SK-N-SH treated with all-trans-retinoic acid at 6 μM for 48 hours (cell line): Measurements from ENCODE around the gene LPIN1.

Experiments
- ATAC-seq: fragments of 200-7000 bp; cut with Tn5 transposase; 3 replicates; pipeline ENCODE4 v1.9.1; 2020; ENCODE audit warnings: mild to moderate bottlenecking, moderate library complexity
- BACH2 ChIP-seq: fragments of 250-450 bp; sonication (Bioruptor Pico); IDR thresholded peaks from 2 replicates; pipeline ENCODE4 v1.9.0; 2021; ENCODE audit warnings: mild to moderate bottlenecking, borderline replicate concordance
- CSDC2 ChIP-seq: fragments of 250-450 bp; sonication (Bioruptor Pico); IDR thresholded peaks from 2 replicates; pipeline ENCODE4 v1.5.0; 2020; ENCODE audit warnings: mild to moderate bottlenecking, moderate library complexity
- ESRRG ChIP-seq: fragments of 250-450 bp; sonication (Bioruptor Pico); IDR thresholded peaks from 2 replicates; pipeline ENCODE4 v1.6.1; 2021; ENCODE audit warnings: mild to moderate bottlenecking
- ISL1 ChIP-seq: fragments of 250-450 bp; sonication (Bioruptor Pico); IDR thresholded peaks from 2 replicates; pipeline ENCODE4 v2.1.2; 2022; ENCODE audit warnings: mild to moderate bottlenecking, moderate library complexity
- PPARA ChIP-seq: fragments of 250-450 bp; sonication (Bioruptor Pico); IDR thresholded peaks from 2 replicates; pipeline ENCODE4 v1.5.0; 2020; ENCODE audit warnings: mild to moderate bottlenecking, borderline replicate concordance
- RARB ChIP-seq: fragments of 250-450 bp; sonication (Bioruptor Pico); IDR thresholded peaks from 2 replicates; pipeline ENCODE4 v1.8.0; 2021; ENCODE audit warnings: mild to moderate bottlenecking, moderate library complexity
- SNAI2 ChIP-seq: fragments of 250-450 bp; sonication (Bioruptor Pico); IDR thresholded peaks from 2 replicates; pipeline ENCODE4 v1.5.0; 2020; ENCODE audit warnings: mild to moderate bottlenecking, moderate library complexity
- TOX ChIP-seq: fragments of 250-450 bp; sonication (Bioruptor Pico); IDR thresholded peaks from 2 replicates; pipeline ENCODE4 v1.8.0; 2021; ENCODE audit warnings: mild to moderate bottlenecking, moderate library complexity, borderline replicate concordance
- ZFP3 ChIP-seq: fragments of 250-450 bp; sonication (Bioruptor Pico); IDR thresholded peaks from 2 replicates; pipeline ENCODE4 v1.5.0; 2020; ENCODE audit warnings: mild to moderate bottlenecking, moderate library complexity
- ZFP30 ChIP-seq: fragments of 450-650 bp; formaldehyde crosslinking; IDR thresholded peaks from 2 replicates; pipeline ENCODE4 v1.5.0; 2022; ENCODE audit warnings: mild to moderate bottlenecking, moderate library complexity
- ZNF565 ChIP-seq: fragments of 450-650 bp; formaldehyde crosslinking; conservative IDR thresholded peaks from 2 replicates; pipeline ENCODE4 v1.5.0; 2020; ENCODE audit warnings: low read depth, mild to moderate bottlenecking, moderate library complexity
- ZNF70 ChIP-seq: fragments of 450-650 bp; formaldehyde crosslinking; IDR thresholded peaks from 2 replicates; pipeline ENCODE4 v1.5.0; 2020; ENCODE audit warnings: mild to moderate bottlenecking, moderate library complexity
- TF ChIP-seq, protein P1 (sequence below): fragments of 250-450 bp; sonication (Bioruptor Pico); IDR thresholded peaks from 2 replicates; pipeline ENCODE4 v1.8.0; 2021; ENCODE audit warnings: low read depth, mild to moderate bottlenecking, moderate library complexity, borderline replicate concordance
- TF ChIP-seq, protein P2 (sequence below): fragments of 250-450 bp; sonication (Bioruptor Pico); IDR thresholded peaks from 2 replicates; pipeline ENCODE4 v1.5.1; 2020; ENCODE audit warnings: low read depth, mild to moderate bottlenecking, moderate library complexity
- TF ChIP-seq, protein P3 (sequence below): fragments of 250-450 bp; sonication (Bioruptor Pico); IDR thresholded peaks from 2 replicates; pipeline ENCODE4 v1.5.1; 2021; ENCODE audit warnings: mild to moderate bottlenecking, moderate library complexity
- TF ChIP-seq, protein P4 (sequence below): fragments of 250-450 bp; sonication (Bioruptor Pico); IDR thresholded peaks from 2 replicates; pipeline ENCODE4 v1.8.0; 2020; ENCODE audit warnings: mild to moderate bottlenecking, moderate library complexity, borderline replicate concordance
- TF ChIP-seq, protein P5 (sequence below): fragments of 250-450 bp; sonication (Bioruptor Pico); IDR thresholded peaks from 2 replicates; pipeline ENCODE4 v1.5.0; 2020; ENCODE audit warnings: mild to moderate bottlenecking, moderate library complexity

LPIN1 gene

DNA sequence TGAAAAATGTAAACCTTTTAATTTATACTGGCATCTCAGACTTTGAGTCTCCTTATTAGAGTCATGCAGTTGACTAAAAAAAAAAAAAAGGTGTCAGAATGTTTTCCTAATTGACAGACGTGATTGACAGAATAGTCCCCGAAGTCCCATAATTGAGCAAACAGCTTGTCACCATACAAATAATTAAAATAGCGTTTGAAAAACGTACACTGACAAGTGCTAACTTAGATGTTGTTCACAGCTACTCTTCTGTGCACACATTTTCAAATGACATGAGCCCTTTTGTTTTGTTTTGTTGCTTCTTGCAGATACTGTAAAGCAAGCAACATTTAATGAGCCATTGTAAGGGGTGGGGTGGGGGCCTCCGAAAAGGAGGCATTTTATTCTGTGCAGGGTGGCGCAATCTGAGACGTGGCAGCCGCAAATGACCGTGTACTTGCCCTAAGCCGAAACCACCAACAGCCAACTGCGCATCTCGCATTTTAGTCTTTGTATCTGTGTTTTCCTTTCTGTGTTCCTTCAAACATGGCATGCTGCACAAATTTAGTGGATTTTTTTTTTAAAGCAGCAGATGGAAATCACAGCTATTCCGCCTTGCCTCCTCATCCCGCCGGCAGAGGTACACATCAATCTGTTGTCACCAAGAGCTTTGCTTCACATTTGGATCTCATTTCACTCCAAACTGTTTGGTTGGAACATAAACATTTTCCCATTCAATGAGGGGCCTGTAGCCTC, 52.4 kb downstream of the LPIN1 start:
- ATAC-seq, result no peak
- TF ChIP-seq ZFP30 (no peak), ZNF565 (CRISPR knock-in tag) (no peak), ISL1 (CRISPR knock-in tag) (no peak), ESRRG (CRISPR knock-in tag) (no peak), RARB (CRISPR knock-in tag) (no peak), BACH2 (CRISPR knock-in tag) (no peak), TOX (CRISPR knock-in tag) (no peak), PPARA (CRISPR knock-in tag) (no peak), CSDC2 (no peak)
- TF ChIP-seq, protein P1, sequence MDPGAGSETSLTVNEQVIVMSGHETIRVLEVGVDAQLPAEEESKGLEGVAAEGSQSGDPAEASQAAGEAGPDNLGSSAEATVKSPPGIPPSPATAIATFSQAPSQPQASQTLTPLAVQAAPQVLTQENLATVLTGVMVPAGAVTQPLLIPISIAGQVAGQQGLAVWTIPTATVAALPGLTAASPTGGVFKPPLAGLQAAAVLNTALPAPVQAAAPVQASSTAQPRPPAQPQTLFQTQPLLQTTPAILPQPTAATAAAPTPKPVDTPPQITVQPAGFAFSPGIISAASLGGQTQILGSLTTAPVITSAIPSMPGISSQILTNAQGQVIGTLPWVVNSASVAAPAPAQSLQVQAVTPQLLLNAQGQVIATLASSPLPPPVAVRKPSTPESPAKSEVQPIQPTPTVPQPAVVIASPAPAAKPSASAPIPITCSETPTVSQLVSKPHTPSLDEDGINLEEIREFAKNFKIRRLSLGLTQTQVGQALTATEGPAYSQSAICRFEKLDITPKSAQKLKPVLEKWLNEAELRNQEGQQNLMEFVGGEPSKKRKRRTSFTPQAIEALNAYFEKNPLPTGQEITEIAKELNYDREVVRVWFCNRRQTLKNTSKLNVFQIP (CRISPR knock-in tag), result no peak
- TF ChIP-seq, protein P2, sequence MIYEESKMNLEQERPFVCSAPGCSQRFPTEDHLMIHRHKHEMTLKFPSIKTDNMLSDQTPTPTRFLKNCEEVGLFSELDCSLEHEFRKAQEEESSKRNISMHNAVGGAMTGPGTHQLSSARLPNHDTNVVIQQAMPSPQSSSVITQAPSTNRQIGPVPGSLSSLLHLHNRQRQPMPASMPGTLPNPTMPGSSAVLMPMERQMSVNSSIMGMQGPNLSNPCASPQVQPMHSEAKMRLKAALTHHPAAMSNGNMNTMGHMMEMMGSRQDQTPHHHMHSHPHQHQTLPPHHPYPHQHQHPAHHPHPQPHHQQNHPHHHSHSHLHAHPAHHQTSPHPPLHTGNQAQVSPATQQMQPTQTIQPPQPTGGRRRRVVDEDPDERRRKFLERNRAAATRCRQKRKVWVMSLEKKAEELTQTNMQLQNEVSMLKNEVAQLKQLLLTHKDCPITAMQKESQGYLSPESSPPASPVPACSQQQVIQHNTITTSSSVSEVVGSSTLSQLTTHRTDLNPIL (CRISPR knock-in tag), result no peak
- TF ChIP-seq, protein P3, sequence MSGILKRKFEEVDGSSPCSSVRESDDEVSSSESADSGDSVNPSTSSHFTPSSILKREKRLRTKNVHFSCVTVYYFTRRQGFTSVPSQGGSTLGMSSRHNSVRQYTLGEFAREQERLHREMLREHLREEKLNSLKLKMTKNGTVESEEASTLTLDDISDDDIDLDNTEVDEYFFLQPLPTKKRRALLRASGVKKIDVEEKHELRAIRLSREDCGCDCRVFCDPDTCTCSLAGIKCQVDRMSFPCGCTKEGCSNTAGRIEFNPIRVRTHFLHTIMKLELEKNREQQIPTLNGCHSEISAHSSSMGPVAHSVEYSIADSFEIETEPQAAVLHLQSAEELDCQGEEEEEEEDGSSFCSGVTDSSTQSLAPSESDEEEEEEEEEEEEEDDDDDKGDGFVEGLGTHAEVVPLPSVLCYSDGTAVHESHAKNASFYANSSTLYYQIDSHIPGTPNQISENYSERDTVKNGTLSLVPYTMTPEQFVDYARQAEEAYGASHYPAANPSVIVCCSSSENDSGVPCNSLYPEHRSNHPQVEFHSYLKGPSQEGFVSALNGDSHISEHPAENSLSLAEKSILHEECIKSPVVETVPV (CRISPR knock-in tag), result no peak
- TF ChIP-seq, protein P4, sequence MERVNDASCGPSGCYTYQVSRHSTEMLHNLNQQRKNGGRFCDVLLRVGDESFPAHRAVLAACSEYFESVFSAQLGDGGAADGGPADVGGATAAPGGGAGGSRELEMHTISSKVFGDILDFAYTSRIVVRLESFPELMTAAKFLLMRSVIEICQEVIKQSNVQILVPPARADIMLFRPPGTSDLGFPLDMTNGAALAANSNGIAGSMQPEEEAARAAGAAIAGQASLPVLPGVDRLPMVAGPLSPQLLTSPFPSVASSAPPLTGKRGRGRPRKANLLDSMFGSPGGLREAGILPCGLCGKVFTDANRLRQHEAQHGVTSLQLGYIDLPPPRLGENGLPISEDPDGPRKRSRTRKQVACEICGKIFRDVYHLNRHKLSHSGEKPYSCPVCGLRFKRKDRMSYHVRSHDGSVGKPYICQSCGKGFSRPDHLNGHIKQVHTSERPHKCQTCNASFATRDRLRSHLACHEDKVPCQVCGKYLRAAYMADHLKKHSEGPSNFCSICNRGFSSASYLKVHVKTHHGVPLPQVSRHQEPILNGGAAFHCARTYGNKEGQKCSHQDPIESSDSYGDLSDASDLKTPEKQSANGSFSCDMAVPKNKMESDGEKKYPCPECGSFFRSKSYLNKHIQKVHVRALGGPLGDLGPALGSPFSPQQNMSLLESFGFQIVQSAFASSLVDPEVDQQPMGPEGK, result no peak

DNA sequence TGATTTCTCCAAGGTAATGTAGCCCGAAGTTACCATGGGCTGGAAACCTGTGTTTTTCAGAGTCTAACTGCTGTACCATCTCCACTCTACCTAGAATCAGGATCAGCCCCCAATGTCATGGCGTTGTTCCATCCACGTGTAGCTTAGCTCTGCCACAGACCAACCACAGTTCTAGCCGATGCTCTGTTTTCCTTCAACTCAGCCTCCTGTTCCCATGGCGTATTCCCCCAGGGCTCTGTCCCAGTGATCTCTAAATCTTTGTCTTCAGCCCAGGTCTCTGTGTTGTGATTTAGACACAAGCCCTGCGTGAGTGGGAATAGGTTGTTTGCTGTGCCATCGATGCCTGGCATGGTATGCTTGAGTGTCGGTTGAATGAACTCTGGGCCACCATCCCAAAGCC, 53.4 kb downstream of the LPIN1 start:
- TF ChIP-seq CSDC2, result no peak
- TF ChIP-seq, protein P2 (CRISPR knock-in tag), result no peak
- TF ChIP-seq, protein P3 (CRISPR knock-in tag), result no peak
- no peak for TF ChIP-seq ESRRG (CRISPR knock-in tag)
- no peak for TF ChIP-seq BACH2 (CRISPR knock-in tag)
- TF ChIP-seq ZNF565 (CRISPR knock-in tag), result no peak
- TF ChIP-seq, protein P5, sequence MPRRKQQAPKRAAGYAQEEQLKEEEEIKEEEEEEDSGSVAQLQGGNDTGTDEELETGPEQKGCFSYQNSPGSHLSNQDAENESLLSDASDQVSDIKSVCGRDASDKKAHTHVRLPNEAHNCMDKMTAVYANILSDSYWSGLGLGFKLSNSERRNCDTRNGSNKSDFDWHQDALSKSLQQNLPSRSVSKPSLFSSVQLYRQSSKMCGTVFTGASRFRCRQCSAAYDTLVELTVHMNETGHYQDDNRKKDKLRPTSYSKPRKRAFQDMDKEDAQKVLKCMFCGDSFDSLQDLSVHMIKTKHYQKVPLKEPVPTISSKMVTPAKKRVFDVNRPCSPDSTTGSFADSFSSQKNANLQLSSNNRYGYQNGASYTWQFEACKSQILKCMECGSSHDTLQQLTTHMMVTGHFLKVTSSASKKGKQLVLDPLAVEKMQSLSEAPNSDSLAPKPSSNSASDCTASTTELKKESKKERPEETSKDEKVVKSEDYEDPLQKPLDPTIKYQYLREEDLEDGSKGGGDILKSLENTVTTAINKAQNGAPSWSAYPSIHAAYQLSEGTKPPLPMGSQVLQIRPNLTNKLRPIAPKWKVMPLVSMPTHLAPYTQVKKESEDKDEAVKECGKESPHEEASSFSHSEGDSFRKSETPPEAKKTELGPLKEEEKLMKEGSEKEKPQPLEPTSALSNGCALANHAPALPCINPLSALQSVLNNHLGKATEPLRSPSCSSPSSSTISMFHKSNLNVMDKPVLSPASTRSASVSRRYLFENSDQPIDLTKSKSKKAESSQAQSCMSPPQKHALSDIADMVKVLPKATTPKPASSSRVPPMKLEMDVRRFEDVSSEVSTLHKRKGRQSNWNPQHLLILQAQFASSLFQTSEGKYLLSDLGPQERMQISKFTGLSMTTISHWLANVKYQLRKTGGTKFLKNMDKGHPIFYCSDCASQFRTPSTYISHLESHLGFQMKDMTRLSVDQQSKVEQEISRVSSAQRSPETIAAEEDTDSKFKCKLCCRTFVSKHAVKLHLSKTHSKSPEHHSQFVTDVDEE, result no peak
- no peak for TF ChIP-seq ZFP3
- TF ChIP-seq SNAI2 (CRISPR knock-in tag), result no peak
- no peak for TF ChIP-seq TOX (CRISPR knock-in tag)
- no peak for TF ChIP-seq ZNF70 (CRISPR knock-in tag)
- TF ChIP-seq PPARA (CRISPR knock-in tag), result no peak
- no peak for ATAC-seq
